ENCODE results near the gene IL19.

The IL19 gene

DNA sequence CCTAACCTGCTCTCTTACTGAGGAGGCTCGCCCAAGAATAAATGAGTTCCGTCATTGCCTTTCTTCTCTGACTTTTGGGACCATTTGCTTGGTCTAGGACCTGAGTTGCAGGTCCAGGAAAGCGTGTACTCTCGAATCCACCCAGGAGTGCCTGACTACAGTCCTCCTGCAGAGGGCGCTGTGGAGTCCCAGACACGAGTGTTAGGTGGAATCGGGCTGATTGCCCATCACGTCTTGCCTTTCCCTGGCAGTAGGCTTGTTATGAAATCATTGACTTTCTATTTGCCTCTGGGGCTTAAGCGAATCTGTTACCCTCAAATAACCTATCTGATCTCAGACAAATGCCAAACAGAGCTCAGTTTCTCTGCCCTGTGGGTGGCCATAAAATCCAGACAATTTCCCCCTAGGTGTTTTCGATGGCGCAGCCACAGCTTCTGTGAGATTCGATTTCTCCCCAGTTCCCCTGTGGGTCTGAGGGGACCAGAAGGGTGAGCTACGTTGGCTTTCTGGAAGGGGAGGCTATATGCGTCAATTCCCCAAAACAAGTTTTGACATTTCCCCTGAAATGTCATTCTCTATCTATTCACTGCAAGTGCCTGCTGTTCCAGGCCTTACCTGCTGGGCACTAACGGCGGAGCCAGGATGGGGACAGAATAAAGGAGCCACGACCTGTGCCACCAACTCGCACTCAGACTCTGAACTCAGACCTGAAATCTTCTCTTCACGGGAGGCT, 94.5 kb downstream of the IL19 start, which contains the start of gene IL20:
Gene IL20, plus strand, starts transcription at position 685 of the 733 bp plus-strand sequence. CDS start 230 bp downstream, outside the sequence.
- DNase-seq = peak; percentile 57 to 86 (median 71)

DNA sequence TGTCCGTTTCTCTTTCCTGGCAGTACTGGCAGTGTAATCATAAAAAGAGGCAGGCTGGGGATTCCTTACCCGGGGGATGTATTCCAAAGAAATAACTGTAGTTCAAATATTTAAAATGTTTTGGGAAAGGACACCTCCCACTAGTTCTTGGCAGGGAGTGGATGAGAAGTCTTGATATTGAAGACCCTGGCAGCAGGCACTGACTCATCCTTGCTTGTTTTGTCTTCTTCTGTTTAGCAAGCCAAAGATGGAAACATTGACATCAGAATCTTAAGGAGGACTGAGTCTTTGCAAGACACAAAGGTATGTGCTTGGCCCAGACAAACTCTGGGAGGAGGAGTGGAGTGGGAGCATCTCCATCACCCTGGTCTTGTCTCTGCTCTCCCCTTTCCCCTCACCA, 95.5 kb downstream of the IL19 start:
- no peak for DNase-seq

DNA sequence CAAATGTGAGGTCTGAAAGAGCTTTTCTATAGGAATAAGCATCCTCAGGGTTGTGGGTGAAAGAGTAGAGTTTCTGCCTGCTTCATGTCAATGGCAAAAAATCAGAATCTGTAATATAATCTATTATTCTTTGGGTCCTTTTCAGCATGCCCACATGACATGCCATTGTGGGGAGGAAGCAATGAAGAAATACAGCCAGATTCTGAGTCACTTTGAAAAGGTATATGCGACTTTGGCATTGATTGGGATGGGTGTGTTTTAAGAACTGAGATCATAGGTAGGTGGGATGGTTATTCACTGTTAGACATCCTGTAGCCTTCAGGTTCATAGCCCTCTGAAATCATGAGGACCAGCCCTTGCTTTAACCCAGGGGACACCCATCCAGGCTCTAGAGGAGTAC, 96.7 kb downstream of the IL19 start:
- DNase-seq = no peak

DNA sequence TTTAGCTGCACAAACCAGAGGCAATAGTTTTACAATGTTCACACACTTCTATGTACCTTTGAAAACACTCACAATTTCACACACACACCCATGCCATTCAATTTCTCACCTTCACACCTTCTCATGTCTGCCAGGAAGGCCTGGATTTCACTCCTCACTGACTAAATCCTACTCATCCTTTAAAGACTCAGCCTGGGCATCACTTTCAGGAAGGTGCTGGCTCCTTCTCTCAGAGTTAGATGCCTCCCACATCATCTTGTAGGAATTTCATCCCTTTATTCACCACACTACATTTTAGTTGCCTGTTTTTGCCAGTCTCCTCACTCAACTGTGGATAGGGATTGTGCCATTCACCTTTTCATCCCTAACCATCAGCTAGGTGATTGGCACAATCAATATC, 97.1 kb downstream of the IL19 start:
- DNase-seq = no peak

DNA sequence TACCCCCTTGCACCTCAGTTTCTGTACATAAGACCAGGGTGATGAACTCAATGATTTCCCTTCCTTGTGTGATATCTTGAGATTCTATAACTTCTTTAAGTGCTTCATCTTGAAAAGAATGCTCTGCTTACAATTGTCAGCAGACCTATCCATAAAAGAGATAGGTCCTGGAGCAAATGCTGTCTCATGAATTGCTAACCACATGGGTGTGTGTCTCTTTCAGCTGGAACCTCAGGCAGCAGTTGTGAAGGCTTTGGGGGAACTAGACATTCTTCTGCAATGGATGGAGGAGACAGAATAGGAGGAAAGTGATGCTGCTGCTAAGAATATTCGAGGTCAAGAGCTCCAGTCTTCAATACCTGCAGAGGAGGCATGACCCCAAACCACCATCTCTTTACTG, 97.7 kb downstream of the IL19 start:
- no peak for DNase-seq

DNA sequence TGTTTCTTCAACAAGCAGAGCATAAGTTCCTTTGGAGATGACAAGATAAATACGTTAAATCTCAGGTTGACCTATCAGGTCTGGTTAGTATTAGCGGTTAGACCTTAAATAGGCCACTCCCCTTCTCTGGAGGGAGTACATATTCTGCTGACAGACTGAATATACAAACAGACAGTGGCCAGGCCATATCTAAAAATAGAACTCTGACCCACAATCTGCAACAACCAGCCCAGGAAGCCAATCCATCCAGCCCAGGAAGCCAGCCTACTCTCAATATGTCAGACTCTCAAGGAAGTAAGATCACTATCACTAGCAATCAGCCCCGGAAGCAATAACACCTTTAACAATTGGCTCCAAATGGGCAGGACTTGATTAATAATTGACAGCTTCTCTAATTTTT, 101.6 kb downstream of the IL19 start:
- DNase-seq = no peak

DNA sequence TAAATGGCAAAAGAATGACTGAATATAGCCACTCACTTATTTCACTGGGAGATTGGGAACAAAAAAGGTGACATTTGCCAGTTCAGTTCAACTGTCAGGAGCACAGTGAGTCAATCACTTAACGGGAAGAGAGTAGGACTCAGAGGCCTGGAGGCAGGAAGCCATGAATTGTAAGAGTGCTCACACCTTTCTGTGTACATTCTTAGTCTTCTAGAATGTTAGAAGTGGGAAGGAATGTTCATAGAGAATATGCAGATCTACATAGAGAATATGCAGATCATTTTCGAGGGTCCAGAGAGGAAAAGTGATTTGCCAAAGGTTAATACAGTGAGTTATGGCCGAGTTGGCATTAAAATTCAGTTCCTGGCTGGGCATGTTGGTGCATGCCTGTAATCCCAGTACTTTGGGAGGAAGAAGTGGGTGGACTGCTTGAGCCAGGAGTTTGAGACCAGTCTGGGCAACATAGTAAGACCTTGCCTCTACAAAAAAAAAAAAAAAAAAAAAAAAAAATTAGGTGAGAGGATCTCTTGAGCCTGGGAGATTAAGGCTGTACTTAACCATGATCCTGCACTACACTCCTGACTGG, 103.1 kb downstream of the IL19 start:
- no peak for DNase-seq

DNA sequence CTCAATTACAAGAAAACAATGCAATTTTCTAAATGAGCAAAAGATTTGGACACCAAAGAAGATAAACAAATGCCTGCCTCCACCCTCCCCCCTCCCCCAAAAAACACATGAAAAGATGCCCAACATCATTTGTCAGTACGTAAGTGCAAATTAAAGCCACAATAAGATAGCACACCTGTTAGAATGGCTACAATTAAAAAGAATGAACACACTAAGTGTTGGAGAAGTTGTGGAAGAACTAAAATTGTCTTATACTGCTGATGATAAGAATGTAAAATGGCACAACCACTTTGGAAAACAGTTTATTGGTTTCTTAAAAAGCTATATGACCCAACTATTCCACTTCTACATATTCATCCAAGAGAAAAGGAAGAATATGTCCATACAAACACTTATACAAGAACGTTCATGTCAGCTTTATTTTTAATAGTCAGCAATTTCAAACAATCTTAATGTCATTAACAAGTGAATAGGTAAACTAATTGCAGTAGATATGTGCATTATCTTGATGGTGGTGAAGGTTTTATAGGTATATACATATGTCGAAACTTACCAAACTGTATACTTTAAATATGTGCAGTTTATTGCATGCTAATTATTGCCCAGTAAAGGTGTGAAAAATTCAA, 105.3 kb downstream of the IL19 start:
- DNase-seq = no peak

DNA sequence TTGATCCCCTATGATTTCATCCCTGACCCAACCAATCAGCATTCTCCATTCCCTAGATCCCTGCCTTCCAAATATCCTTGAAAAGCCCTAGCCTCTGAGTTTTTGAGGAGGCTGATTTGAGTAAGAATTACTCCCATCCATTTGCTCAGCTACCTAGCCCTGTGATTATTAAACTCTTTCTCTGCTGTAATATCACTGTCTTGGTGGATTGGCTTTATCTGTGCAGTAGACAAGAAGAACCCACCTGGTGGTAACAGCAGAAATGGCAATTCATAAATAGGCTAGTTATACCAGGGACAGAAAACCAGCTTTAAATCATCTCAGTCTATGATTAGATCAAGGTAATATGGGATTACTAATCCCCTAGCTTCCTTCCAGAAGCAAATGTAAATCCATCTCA, 107.9 kb downstream of the IL19 start:
- DNase-seq = no peak

DNA sequence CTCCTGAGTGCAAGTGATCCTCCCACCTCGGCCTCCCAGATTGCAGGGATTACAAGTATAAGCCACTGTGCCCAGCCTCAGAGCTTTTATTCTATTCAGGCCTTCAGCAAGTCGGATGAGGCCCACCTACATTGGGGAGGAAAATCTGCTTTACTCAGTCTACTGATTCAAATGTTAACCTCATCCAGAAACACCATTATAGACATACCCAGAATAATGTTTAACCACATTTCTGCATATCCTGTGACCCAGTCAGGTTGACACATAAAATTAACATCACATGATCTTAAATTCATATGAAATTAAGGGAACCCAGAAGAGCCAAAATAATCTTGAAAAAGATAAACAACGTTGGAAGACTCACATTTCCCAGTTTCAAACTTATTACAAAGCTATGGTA, 109.7 kb downstream of the IL19 start:
- DNase-seq = no peak

DNA sequence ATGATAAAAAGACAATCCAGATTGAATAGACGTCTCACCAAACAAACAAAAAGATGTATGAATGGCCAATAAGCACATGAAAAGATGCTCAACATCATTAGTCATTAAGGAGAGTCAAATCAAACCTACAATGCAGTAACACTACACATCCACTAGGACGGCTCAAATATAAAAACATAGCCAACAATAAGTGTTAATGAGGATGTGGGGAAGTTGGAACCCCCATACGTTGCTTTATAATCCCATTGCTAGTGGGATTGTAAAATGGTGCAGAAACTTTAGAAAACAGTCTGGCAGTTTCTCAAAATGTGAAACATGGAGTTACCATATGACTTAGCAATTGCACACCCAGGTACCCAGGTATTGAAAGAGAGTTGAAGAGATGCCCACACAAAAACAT, 112.0 kb downstream of the IL19 start:
- DNase-seq = no peak

DNA sequence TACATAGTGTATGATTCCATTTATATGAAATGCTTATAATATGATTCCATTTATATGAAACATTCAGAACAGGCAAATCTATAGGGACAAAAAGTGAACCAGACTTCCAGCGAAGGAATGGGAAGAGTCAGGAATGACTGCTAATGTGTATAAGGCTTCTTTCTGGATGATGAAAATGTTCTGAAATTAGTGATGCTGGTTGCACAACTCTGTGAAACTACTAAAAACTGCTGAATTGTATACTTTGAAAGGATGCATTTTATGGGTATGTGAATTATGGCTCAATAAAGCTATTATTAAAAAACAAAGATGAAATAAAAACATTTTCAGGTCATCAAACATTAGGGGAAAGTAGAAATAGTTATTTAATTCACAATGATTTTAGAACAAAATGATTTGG, 112.6 kb downstream of the IL19 start:
- DNase-seq = no peak

DNA sequence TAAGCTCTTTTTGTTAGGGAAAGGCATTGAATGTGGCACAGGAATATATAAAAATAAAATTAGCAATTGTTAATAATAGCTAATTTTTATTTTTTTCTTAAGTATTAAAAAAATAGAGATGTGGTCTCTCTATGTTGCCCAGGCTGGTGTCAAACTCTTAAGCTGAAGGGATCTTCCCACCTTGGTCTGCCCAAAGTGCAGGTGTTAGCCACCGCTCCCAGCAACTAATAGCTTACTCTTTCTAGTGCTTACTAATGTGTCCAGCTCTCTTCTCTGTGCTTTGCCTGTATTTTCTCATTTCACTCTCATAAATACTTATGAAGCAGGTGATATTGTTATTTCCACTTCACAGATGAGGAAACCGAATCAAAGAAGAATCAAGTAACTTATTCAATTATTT, 113.3 kb downstream of the IL19 start:
- DNase-seq = no peak

DNA sequence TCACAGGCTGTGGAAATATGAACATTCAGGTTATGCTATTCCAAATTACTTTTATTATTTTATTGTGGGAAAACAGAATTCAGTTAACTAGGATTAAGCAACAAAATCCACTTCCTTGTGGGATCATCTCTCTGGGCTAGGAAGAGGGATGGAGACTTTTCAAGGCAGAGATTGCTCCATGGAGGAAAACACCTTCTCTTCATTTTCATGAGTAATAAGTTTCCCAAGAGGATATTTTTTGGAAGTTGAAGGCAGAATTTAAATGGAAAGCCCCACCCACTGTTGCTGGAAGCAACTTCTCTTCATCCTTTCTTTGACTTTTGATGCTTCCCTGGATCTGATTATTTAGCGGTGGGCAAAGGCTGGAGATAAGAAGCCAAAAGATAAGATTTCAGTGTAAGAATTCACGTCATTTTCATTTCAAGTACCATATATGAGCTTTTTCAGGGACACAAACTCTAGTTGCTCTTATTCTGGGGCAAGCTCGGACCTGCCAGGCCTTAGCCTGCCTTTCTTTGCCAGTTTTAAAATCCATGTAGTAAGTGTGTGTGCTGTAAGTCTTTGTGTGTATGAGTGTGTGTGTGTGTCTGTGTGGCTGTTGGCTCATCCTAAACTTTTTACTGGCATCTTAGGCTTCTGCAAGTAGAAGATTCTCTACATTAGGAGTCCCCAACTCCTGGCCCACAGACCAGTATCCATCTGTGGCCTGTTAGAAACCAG, 114.9 kb downstream of the IL19 start:
- DNase-seq = no peak

DNA sequence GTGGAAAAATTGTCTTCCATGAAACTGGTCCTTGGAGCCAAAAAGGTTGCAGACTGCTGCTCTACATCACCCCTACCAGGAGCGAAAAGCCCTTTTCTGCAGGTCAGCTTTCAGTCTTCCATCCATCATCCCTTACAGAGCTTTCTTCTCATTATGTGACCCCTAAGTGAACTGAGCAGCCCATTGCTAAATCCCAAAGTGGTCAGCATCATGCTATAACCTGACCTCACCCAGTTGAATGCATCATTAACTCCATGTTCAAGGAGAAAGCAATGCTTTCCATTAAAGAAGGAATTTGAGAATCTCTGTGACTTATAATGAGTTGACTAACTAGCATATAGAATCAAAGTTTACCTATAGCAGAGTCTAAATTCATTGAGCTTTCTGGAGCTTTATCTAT, 116.3 kb downstream of the IL19 start:
- no peak for DNase-seq

DNA sequence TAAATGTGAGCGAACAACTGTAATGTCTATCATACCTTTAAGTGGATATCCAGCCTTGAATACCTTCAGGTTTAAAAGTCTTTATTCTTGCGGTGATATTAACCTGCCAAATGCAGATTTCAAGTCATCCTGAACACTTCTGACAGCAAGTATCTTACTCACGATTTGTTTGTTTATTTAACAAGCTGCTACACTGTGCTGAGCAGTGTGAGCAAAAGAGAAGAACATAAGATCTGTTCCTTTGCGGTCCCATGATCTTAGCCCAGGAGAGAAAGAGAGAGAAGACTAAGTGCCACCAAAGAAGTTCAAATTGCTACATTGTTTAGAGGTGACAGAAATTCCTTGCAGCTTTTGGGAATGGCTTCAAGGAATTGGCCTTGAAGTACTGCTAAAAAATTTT, 117.1 kb downstream of the IL19 start:
- no peak for DNase-seq

DNA sequence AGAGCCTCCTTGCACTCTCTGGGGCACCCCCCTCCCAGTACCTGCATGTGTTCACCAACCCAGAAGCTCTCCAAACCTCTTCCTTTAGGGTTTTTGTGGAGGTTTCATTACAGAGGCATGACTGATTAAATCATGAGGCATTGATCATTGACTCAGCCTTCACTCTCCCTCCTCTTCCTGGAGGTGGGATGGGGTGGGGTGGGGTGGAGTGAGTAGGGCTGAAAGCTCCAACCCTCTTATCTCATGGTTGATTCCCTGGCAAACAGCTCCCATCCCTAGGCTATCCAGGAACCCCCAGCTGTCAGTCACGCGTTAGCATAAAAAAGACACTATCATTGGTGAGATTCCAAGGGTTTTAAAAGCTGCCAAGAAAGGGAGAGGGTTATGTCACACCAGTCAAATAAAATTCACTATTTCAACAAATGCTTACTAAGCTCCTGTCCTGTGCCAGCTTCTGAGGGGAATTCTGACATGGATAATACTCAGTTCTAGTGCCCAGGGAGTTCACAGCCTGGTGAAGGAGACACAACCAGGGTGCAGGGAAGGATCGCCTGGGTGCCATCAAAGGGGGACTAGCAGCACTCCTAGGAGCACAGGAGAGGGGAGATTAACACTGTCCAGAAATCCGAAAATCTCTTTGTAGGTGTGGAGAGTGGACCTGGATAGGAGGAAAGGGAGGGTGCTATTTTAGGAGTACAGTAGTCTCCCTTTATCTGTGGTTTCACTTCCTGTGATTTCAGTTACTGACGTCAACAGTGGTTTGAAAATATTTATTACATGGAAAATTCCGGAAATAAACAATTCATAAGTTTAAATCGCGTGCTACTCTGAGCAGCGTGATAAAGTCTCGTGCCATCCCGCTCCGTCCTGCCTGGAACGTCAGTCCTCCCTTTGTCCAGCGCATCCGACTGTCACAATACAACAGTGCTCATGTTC, 119.8 kb downstream of the IL19 start:
- DNase-seq = peak in 1 of 5 donors; percentile 30

DNA sequence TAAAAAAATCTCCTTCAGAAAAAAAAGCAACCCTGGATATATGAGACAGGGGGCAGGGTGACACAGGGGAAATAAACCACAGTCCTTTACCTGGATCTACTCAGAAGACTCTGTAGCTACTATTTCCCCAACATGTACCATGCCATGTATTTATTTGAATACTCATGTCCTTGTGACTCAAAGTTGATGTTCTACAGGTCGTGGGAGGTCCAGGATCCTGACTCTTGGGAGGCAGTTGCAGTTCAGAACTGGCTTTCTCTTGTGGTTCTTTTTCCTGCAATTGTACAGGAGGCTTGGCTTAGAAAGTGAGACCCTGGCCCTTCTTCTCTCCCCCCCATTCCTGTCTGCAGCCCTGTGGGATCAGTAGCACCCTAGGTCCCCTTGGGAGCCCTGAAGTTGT, 120.8 kb downstream of the IL19 start:
- no peak for DNase-seq
